ENCODE data around the gene BCCIP.

Gene BCCIP

GRCh38 chr10:125797424-125797823 lies 25.9 kb upstream of the BCCIP start:
- FAIRE-seq: no peak
- DNase-seq (ENCODE audit: insufficient read length, low spot score): no peak

- FAIRE-seq (no peak), DNase-seq (ENCODE audit: insufficient read length, low spot score) (no peak)
Observed at GRCh38 chr10:125797994-125798662, 25.2 kb upstream of the BCCIP start.

- DNase-seq (ENCODE audit: insufficient read length, low spot score): no peak
- no peak for FAIRE-seq
Observed at GRCh38 chr10:125799451-125800182, 23.7 kb upstream of the BCCIP start.

GRCh38 chr10:125801574-125801973 lies 21.8 kb upstream of the BCCIP start:
- FAIRE-seq (no peak), DNase-seq (ENCODE audit: insufficient read length, low spot score) (no peak)

GRCh38 chr10:125802131-125802530 lies 21.2 kb upstream of the BCCIP start:
- DNase-seq (ENCODE audit: insufficient read length, low spot score): no peak
- FAIRE-seq: no peak

GRCh38 chr10:125802739-125803138 lies 20.6 kb upstream of the BCCIP start:
- DNase-seq (ENCODE audit: insufficient read length, low spot score) (no peak), FAIRE-seq (no peak)

- FAIRE-seq: no peak
- no peak for DNase-seq (ENCODE audit: insufficient read length, low spot score)
Observed at GRCh38 chr10:125808047-125808446, 15.3 kb upstream of the BCCIP start.

- no peak for DNase-seq (ENCODE audit: insufficient read length, low spot score)
- no peak for FAIRE-seq
Observed at GRCh38 chr10:125811251-125811650, 12.1 kb upstream of the BCCIP start.

GRCh38 chr10:125812128-125812750 lies 11.1 kb upstream of the BCCIP start:
- no peak for FAIRE-seq
- no peak for DNase-seq (ENCODE audit: insufficient read length, low spot score)

GRCh38 chr10:125815764-125816163 lies 7.6 kb upstream of the BCCIP start:
- DNase-seq (ENCODE audit: insufficient read length, low spot score): no peak
- no peak for FAIRE-seq

GRCh38 chr10:125816548-125816947 lies 6.8 kb upstream of the BCCIP start:
- DNase-seq (ENCODE audit: insufficient read length, low spot score): no peak

GRCh38 chr10:125817337-125817946 lies 5.9 kb upstream of the BCCIP start:
- DNase-seq (ENCODE audit: insufficient read length, low spot score) (no peak), FAIRE-seq (no peak)

More at GRCh38 chr10:125816548-125816947, 6.8 kb upstream of the BCCIP start:
- no peak for FAIRE-seq

- DNase-seq (ENCODE audit: insufficient read length, low spot score) (no peak), FAIRE-seq (no peak)
Observed at GRCh38 chr10:125820701-125821100, 2.6 kb upstream of the BCCIP start.

GRCh38 chr10:125823663-125824251 lies 411 bp downstream of the BCCIP start:
- no peak for DNase-seq (ENCODE audit: insufficient read length, low spot score)
- FAIRE-seq: no peak

GRCh38 chr10:125824736-125825135 lies 1.4 kb downstream of the BCCIP start:
- DNase-seq (ENCODE audit: insufficient read length, low spot score) (no peak), FAIRE-seq (no peak)

- FAIRE-seq (no peak), DNase-seq (ENCODE audit: insufficient read length, low spot score) (no peak)
Observed at GRCh38 chr10:125827133-125827532, 3.8 kb downstream of the BCCIP start.

- DNase-seq (ENCODE audit: insufficient read length, low spot score): no peak
- no peak for FAIRE-seq
Observed at GRCh38 chr10:125828311-125828710, 5.0 kb downstream of the BCCIP start.

GRCh38 chr10:125836746-125837145 lies 13.4 kb downstream of the BCCIP start:
- no peak for DNase-seq (ENCODE audit: insufficient read length, low spot score)

GRCh38 chr10:125838802-125839575 lies 15.6 kb downstream of the BCCIP start:
- no peak for FAIRE-seq
- no peak for DNase-seq (ENCODE audit: insufficient read length, low spot score)

More at GRCh38 chr10:125836746-125837145, 13.4 kb downstream of the BCCIP start:
- no peak for FAIRE-seq

GRCh38 chr10:125840406-125840805 lies 17.1 kb downstream of the BCCIP start:
- FAIRE-seq (no peak), DNase-seq (ENCODE audit: insufficient read length, low spot score) (no peak)
